GM23248 (cell line): ENCODE data around the gene MTCH1.

Source experiments
- EZH2 ChIP-seq: fragments of 200-600 bp; sonication (generic); IDR thresholded peaks from 2 replicates; pipeline ENCODE4 v1.6.1; 2018; ENCODE audit warnings: antibody characterized with exemption, mild to moderate bottlenecking; ENCODE audit not compliant: insufficient read depth, poor library complexity, severe bottlenecking
- EZH2phosphoT487 ChIP-seq: fragments of 200-600 bp; sonication (generic); IDR thresholded peaks from 2 replicates; pipeline ENCODE4 v1.6.1; 2018; ENCODE audit warnings: antibody characterized with exemption, moderate library complexity, mild to moderate bottlenecking, low read depth; ENCODE audit not compliant: insufficient read depth

DNA sequence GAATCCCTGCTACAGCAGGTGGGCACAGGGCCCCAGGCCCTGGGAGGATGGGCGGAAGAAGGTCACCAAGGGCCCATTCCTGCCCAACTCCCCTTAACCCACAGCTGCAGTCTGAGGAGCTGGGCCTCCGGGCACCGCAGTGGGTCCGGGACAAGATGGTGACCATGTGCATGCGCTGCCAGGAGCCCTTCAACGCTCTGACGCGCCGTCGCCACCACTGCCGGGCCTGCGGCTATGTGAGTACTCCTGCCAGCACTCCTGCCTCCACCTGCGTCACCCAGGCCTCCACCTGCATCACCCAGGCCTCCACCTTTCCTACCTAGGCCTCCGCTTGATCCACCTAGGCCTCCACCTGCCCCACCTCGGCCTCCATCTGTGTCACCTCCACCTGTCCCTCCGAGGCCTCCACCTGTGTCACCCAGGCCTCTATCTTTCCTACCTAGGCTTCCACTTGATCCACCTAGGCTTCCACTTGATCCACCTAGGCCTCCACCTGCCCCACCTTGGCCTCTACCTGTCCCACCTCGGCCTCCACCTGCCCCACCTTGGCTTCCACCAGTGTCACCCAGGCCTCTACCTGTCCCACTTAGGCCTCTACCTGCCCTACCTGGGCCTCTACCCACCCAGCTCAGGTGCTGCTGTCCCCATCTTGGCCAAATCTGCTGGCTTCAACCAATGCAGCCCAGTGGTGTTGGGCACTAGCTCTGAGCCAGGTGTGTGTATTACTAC, 36.3 kb upstream of the MTCH1 start:
- TF ChIP-seq EZH2 (no peak), EZH2phosphoT487 (no peak)
